ENCODE data around the gene BTBD9.

GRCh38 chr6:38266921-38267354 lies 372.8 kb downstream of the BTBD9 start:
- TF ChIP-seq CTCF (IDR thresholded peaks at IDR 0.05) (no peak), POLR2A (IDR thresholded peaks at IDR 0.05) (no peak)
